ENCODE data around the gene CEBPA.
"Not testable (repeated sequence)": the region's sequence is repeated elsewhere in the genome, so short reads cannot be mapped to it uniquely, and the experiment has no call there.

Gene CEBPA

DNA sequence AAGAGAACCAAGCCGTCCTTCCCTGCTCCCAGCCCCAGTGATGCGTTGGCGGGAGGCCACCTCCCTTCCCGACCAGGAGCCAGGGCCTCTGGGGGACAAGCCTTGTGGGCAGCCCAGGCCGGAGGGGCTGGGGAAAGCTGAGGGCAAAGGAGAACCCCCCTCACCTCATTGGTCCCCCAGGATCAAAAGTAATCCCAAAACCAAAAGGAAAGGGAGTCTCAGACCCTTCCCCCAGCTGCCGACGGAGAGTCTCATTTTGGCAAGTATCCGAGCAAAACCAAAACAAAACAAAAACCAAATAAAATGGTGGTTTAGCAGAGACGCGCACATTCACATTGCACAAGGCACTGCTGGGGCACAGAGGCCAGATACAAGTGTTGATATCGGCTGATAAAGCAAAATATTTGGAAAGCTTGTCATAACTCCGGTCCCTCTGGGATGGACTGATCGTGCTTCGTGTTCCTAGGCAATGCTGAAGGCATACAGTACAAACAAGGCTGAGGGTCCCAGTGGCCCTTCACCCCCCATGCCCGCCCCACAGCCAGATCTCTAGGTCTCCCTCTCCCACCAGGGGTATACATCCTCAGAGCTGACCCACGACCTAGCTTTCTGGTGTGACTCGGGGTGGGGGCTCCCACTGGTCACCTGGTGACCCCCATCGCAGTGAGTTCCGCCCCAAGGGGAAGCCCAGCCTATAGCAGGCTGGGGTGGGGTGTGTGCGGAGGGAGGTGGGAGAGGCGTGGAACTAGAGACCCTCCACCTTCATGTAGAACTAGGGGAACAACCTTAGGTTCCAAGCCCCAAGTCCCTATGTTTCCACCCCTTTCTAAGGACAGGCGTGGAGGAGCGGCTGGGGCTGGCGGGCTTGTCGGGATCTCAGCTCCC lies 2.1 kb downstream of the CEBPA start:
- DNase-seq = peak; percentile 42

DNA sequence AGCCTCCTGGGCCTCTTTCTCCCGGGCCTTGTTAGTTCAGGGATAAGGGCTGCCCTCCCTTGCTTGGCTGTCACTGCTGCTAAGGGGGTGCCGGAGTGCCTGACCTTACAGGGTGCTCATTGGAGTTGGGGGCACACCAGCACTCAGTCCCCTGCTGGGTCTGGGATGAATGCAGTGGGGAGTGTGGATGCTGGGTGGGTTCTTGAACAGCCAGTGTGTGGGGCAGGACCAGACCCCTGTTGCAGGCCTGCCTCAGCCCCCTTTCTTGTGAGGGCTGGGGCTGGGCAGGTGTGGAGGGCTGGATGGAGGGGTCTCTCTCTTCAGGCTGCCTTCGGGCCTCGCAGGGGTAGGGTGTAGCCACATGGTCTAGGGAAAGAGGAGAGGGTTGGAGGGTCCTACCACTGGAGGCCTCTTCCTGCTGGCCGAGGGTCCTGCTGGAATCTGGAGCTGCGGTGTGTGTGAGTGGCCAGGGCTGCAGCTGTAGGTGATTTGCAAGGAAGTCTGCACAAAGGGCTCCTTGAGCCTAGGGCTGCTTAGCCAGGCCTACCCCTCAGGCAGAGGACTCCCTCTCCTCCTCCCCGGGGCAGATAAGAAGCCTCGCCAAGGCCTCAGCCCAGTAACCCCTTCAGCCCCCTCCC lies 3.2 kb downstream of the CEBPA start:
- peak; percentile 31 for DNase-seq

DNA sequence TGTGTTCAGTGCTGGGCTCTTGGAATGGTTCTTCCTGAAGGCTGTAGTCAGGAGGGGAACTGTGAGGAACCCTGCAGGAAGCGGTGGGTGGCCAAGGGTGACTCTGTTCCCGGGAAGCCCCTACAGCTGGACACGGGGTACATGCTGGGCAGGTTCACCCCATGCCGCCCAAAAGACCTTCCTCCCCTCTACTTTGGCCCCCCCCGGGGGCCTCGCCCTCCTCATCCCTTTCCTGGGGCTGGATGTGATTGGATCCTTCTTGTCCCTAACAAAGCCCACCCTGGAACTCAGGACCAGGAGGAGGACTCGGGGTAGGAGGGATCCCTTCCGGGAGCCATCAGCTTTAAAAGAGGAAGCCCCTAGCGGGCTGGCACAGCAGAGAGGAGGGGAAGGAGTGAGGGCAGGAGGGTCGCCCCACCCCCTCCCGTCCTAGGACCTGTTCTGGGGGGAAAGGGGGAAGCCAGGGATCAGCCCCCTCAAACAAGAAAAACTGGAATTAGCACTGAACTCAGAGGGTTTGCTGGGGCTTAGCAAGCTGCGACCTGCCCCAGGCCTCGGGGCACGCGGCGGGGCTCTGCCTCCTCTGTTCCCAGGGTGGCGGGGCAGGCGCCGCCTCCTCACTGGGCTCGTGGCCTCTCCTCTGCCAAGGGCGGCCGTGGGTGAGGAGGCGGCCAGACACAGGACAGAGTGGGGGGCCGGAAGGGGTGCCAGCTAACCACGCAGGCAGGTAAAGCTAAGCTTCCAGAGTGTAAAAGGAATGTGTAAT lies 4.0 kb downstream of the CEBPA start:
- peak; percentile 22 for DNase-seq

DNA sequence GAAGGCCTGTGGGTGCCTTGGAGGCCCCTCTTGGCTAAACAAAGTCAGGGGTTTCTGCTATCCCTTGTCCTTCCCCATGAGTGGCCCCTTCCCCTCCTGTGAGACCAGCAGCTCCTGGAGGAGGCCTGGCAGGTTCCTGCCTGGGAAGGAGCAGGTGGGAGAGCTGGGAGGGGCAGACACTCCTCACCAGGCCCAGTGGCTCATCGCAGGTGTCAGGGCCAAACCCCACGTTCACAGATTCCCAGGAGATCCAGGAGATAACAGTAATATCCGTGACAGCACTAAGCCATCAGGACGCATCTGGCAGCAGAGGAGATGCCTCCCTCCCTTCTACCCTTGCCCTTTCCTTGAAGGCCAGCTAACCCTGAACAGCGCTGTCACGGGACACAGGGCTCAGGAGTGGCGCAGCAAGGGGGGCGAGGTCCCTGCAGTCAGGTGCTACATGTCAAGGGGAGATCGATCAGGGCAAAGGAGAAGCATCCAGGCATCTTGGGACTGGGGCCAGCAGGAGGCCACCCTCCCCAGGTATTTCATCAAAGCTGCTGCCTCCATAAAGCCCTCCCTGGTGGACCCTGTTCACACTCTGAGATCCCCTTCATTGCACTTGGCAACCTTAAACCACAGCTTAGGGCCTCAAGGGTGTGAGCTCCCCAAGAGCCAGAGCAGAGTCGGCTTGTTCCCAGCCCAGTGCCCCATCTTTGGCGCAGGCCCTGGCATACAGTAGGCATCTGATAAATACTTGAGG lies 4.8 kb downstream of the CEBPA start:
- DNase-seq = peak; percentile 18

DNA sequence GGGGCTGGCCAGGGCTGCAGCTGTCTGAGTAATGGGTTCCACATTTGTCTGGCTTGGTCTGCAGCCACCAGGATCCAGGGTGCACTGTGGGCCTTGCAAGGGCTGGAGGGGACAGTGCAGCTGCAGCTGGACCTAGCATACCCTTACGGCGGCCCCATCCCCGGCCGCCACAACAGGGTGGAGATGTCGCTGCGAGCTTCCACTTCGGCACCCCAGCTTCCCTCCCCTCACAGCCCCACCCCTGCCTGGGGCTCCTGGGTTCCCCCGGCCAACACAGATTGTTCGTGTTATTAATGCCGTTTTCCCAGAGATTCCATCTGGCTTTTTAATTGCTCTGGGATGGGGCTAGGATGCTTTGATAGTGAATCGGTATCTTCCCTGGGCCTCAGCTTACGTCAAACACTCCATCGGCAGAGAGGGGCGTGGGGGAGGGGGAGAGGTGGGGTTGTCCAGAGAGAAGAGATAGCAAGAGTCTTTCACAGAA lies 5.8 kb downstream of the CEBPA start:
- DNase-seq = peak; percentile 8

DNA sequence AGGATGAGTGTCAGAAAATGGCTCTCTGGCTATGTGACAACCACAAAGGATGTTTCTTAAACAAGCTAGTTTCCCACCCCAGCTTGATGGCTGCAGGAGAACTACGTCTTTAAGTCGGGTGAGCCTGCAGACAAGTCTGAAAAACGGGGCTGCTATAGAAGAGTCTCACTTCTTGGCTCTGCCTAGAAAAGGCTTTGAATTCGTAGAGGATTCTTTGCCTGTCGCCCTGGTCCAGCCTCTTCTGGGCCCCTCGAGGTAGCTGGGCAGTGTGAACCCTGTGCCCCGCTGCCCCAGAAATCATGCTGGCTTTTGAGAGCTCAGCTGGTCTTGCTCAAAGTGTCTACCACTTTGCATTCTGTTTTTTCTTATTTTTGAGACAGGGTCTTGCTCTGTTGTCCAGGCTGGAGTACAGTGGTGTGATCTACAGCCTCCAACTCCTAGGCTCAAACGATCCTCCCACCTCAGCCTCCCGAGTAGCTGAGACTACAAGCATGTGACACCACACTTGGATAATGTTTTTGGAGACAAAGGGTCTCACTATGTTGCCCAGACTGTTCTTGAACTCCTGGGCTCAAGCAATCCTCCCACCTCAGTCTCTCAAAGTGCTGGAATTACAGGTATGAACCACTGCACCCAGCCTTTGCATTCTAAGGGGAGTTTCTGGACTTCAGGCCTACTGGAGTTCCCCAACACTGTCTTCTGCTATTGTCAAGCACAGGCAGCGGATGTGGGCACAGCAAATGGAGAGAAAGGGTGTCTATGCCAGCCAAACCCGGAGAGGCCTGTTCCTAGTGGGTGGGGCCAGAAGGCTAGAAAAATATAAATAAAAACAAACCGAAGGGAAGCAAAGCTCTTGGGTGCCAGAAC lies 6.5 kb downstream of the CEBPA start:
- DNase-seq = peak; percentile 11

DNA sequence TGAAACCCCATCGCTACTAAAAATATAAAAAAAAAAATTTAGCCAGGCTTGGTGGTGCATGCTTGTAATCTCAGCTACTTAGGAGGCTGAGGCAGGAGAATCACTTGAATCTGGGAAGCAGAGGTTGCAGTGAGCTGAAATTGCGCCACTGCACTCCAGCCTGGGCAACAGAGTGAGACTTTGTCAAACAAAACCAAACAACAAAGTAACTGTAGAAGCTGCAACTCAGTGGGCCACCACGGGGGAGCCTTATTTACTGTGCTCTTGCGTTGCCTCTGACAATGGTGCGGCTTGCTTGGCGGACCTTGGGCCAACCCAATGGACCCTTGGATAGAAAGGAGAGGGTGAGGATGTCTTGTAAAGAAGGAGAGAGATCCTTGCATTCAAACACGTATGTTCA lies 7.3 kb downstream of the CEBPA start:
- not testable (repeated sequence) for DNase-seq

DNA sequence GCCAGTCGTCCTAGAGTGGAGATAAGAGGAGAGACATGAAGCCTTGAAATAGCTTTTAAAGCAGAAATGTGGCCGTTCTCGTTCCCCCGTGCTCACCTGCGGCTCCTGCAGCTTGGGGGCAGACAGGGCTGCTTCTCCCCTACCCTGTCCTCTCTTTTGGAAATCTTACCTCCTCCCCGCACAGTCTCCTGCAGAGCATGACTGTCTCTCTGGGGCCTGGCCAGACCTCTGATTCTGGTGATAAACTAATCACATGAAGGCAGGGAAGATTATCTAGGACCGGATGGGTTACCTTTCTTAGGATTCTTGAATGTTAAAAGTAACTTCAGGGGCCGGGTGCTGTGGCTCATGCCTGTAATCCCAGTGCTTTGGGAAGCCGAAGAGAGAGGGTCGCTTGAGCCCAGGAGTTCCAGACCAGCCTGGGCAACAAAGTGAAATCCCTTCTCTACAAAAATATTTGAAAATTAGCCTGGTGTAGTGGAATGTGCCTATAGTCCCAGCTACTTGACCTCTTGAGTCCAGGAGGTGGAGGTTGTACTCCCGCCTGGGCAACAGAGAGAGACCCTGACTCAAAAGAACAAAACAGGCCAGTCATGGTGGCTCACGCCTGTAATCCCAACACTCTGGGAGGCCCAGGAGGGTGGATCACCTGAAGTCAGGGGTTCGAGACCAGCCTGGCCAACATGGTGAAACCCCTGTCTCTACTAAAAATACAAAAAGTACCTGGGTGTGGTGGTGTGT lies 8.1 kb downstream of the CEBPA start:
- no peak for DNase-seq

DNA sequence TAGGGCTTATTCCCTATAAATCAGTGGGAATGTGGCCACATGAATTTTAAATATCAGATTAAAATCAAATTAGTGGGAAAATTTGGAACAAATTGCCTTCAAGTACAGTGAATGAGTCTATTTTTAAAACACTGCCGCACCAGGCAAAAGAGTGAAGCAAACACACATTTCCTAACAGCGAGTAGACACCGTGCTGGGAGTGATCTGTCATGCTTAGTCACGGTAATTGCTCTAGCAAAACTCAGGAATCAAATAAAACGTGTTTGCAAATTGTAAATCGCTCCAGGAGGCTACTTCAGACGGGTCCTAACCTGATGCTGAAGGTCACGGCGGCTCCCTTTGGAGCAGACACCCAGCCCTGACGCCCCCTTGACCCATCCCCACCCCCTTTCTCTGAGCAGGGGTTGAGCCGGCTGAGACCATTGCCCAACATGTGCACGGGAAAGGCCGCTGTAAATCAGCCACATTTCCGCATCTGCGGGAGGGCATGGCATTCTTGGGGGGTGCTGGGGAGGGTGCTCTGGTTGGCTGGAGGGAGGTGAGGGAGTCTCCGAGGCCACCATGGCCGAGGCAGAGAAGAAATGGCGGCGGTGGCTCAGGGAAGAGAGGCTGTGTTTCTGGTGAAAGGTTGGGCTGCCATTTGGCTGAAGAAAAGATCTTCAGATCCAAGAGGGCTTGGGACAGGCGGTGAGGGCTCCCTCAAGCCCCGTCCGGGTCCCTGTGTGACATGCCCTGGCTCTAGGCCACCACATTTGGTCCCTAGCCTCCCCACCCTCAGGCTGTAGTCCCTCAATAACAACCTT lies 8.9 kb downstream of the CEBPA start:
- no peak for DNase-seq

DNA sequence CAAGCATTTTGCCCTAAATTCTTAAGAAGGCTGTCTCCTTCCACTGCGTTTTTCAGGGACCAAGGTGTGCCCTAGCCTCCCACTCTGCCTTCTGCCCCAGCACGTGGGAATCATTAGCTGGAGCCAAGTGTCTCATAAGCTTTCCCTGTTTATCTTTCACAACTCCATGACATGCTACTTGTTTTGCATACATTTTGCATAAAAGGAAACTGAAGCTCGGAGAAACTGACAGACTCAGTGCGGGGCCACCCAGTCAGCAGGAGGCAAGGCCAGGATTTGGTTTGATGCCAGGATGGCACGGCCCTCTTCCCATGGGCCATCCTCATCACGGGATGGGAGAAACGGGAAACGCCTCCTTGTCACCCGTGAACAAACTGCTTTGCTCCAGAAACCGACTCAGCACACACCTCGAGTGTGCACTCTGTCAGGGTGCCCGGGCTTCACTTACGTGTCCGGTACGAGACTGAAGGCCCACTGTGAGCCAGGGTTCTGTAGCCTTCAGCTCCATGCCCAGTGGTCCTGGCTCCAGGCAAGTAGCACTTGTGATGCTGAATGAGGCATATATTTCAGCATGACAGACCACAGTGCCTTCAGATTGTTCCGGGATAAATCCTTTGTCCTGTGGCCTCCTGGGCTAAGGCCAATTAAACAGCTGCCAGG lies 9.6 kb downstream of the CEBPA start:
- DNase-seq = no peak

DNA sequence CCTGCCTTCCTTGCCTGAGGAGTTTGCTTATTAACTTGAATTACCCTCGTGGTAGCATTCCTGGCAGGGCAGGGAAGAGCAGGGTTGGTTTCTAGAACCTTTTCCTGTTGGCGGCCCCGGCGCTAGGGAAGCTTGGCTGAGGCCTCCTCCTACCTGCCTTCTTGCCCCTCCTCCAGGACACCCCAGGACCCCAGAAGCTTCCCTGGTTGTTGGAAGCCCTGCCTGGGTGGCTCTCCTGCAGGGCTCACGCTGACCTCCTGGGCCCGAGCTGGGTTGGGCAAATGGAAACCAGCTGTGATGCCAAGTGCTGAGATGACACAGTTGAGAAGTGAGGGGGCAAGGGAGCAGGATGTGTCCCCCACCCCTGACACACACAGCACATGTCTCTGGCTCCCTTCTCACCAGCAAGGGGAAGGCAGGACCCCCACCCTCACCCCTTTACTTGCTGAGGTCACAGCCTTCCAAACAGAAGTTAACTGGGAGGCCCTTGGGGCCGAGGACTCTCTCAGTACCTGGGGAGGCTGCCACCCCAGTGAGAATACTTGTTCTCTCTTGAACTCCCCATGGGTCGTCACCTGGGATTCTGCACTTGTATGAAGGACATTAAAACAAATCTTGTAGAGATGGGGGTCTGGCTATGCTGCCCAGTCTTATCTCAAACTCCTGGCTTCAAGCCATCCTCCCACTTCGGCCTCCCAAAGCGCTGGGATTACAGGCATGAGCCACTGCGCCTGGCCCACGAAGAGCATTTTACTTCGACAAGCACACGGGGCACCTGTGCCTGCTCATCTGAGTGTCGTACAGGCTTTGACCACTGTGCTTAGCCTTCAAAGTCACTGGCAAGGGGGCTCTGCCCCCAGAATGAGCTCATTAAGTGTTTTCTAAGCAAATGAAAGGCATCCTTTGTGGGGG lies 10.5 kb downstream of the CEBPA start:
- no peak for DNase-seq

DNA sequence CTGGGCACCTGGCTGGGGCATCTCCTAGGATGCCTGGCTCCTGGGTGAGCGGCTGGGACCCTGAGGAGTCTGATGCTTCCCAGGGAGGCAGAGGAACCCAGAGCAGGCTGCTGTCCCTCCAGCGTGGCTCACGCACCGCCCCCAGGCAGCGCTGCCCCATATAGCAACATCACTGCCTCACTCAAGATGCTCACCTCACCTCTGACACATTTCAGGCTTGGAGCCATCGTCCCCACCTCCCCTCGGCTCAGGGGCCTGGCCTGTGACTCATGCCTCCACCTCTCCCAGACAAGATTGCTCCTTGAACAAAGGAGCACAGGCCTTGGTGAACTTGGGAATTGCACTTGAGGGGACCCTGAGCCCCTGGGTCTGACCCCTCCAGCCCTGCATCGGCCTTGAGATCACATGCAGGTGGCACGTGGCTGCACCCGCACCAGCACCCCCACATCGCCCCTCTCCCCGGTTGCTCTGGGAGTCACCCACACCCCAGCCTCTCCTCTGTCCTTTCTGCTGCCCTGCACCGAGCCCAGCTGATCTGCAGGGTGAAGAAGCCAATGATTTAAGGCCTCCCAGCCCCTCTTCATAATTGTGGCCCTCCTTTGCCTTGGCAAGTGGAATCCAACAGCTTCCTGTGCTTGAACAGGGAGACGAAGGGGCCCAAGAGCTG lies 11.2 kb downstream of the CEBPA start:
- no peak for DNase-seq

DNA sequence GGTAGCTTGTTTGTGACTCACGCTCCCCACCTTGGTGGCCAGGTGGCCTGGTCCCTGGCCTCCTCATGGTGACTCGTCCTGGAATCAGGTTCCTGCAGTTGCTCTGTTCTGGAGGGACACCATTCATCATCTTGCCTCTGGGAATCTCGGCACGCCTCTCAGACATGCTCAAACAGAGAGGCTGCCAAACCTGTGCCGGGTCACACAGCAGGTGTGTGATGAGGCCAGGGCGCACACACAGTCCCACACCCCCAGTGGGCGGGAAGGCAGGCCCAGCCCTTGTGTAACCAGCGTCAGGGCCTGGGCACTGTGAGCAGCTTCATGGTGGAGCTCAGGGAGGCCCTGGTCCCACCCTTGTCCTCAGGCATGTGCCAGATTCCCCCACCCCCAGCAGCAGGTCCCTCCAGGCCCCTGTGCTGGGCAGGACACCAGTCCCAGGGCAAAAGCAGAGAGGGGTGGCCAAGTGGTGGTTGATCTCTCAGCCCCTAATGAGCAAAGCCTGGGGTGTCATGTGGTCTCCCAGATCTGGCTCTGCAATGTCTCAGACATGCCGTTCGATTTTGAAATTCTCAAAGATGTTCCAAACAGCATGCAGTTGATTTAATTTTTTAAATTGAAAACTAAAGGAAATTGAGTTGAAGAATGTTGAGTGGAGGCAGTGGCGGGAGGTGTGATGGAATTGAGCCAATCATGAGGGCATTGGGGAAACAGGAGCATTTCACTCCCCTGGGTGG lies 12.1 kb downstream of the CEBPA start:
- DNase-seq = no peak

DNA sequence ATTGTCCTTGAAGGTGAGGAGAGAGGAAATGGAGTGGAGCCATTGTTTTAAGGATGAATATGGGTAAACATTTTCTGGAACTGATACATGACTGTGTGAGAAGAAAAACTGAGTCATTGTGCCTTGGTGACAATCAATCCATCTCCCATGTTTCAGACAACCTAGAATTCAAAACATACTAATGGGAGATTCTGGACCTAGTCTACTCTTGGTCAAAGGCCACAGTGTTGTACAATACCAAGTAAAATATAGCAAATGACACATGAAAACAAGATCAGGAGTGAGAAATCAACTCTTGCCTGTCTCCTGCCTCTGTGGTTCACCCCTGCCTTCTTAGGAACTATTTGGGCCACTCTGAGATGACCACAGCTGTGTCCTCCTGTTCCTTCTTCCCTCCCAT lies 13.1 kb downstream of the CEBPA start:
- DNase-seq = no peak

DNA sequence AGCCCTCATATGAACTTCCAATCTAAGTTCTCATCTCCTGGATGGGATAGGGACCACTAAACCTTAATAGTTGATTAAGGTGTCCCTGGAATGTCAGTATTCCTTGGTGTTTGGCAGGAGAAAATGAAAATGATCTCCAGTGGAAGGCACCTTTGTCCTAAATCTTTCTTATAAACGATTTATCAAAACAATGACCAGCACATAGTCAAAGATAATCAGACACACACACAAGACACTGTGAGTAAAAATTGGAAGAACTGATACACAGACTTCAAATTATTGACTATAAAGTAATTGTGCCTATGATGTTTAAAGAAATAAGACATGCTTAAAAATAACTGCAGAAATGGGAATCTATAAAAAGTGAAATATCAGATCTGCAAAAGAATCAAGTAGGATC lies 13.7 kb downstream of the CEBPA start:
- DNase-seq = no peak

DNA sequence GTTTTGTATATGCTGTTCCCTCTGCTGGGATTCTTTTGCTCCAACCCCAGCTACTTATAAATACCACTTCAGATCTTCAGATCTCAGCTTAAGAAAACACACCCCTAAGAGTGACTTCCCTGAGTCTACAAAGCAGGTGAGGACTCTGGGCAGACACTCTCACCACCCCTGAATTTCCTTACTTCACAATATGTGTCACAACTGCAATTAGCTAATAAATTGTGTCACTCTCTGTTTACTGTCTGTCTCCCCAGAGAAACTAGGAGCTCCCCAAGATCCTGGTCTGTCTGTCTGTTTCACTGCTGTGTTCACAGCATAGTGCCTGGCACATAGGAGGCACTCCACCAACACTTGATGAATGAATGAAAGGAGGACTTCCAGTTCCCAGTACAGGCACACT lies 14.4 kb downstream of the CEBPA start:
- no peak for DNase-seq

DNA sequence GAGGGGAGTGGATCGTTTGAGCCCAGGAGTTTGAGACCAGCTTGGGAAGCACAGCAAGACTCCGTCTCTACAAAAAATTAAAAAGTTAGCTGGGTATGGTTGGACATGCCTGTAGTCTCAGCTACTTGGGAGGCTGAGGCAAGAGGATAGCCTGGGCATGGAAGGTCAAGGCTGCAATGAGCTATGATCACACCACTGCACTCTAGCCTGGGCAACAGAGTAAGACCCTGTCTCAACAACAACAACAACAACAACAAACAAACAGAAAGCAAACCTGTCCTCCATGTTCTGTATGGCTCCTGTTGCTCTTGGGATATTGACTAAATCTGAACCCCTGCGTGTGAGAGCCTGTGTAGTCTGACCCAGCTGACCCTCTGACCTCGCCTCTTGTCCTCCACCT lies 14.9 kb downstream of the CEBPA start:
- DNase-seq = no peak

Measured in 8988T (cell line).